Stimulated activated CD4-positive, alpha-beta T cell treated with anti-CD3 and anti-CD28 coated beads, TNF-alpha, amount 100 ng/mL, for 48 hours (primary cell): ENCODE results near the gene CPLANE1.
"Not testable (repeated sequence)": the region's sequence is repeated elsewhere in the genome, so short reads cannot be mapped to it uniquely, and the experiment has no call there.

Experiments
- DNase-seq, 3 donors: peaks; one replicate each; pipeline ENCODE4 v3.0.0-alpha.2; 2020; ENCODE audit warnings: low read depth in 3 of 3

The CPLANE1 gene

DNA sequence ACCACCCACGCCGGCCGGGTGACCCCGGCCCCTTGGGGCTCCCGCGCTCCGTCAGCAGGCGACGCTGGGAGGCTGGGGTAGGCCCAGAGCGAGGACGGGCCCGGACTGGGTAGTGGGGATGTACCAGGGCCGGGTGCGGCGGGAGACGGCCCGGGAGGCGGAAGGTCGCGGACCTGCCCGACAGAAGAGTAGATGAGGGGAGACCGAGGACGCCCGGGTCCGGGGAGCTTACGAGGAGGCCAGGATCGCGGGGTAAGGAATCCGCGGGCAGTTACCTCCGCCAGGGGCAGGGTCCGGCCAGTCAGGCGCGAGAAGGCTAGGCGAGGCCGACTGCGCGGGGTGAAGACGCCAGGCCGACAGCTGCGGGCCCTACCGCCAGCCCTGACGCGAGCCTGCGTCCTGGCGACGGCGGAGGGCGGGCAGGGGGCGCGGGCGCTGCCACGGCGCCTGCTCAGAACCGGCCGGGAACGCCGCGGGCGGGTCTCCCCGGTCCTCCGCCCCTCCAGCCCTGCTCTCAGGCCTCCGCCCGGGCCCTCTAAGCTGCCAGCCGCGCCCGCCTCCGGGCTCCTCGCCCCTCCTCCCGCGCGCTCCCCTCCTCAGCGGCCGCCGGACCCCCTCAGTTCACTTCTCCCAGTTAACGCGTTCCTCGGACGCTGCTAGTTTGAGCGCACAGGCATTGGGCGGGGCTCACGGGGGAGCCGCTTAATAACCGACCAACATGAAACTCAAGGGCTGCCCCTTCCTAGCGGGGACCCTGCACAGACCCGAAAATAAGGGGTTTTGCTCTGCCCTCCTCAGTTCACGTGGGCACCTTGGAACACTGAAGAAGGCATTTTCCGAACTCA lies at the start of gene CPLANE1:
Gene CPLANE1, minus strand, starts transcription at position 407 of the 845 bp plus-strand sequence. CDS start 1,678 bp downstream, outside the sequence.
- peak; percentile 16 to 46 (median 36) for DNase-seq

DNA sequence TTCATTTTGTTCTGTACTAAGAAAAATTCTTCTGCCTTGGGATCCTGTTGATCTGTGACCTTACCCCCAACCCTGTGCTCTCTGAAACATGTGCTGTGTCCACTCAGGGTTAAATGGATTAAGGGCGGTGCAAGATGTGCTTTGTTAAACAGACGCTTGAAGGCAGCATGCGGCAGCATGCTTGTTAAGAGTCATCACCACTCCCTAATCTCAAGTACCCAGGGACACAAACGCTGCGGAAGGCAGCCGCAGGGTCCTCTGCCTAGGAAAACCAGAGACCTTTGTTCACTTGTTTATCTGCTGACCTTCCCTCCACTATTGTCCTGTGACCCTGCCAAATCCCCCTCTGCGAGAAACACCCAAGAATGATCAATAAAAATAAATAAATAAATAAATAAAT lies 47.1 kb upstream of the CPLANE1 start:
- not testable (repeated sequence) for DNase-seq

DNA sequence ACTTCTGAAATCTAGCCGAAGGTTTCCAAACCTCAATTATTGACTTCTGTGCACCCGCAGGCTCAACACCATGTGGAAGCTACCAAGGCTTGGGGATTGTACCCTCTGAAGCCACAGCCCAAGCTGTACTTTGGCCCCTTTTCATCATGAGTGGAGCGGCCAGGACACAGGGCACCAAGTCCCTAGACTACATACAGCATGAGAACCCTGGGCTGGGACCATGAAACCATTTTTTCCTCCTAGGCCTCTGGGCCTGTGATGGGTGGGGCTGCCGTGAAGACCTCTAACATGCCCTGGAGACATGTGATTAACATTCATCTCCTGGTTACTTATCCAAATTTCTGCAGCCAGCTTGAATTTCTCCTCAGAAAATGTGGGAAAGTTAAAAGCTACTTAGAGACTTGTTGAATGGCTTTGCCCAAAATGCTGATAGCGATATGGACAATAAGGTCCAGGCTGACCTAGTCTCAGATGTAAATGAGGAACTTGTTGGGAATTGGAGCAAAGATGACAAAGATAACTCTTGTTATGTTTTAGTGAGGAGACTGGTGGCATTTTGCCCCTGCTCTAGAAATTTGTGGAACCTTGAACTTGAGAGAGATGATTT lies 34.1 kb upstream of the CPLANE1 start:
- DNase-seq, result no peak

DNA sequence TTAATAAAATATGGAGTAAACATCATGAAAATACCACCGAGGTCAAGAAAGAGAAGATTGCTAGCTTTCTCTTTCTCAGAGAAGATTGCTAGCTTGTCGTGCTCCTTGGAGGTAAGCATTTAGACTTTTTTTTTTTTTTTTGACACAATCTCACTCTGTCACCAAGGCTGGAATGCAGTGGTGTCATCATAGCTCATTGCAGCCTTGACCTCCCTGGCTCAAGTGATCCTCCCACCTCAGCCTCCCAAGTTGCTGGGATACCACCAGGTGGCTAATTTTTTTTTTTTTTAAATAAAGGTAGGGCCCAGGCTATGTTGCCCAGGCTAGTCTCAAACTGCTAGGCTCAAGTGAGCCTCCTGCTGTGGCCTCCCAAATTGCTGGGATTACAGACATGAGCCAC lies 26.3 kb upstream of the CPLANE1 start:
- no peak for DNase-seq

DNA sequence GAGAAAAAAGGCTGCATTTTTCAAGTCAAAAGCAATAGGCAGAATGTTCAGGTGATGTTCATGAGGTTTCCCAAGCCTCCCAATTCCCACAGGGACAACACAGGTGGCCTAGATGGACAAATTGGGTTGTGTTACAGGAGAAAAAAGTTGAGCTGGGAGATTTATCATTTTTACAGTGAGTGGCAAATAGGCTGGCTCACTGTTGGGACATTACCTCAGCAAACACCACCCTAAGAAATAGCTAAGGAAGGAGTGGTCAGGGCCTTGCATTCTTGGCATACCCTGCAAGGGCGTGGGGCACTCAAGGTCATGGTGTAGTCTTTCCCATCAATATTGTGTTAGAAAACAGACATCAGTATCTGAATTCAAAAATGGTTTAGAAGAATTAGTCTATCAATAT lies 23.3 kb upstream of the CPLANE1 start:
- DNase-seq, result no peak

DNA sequence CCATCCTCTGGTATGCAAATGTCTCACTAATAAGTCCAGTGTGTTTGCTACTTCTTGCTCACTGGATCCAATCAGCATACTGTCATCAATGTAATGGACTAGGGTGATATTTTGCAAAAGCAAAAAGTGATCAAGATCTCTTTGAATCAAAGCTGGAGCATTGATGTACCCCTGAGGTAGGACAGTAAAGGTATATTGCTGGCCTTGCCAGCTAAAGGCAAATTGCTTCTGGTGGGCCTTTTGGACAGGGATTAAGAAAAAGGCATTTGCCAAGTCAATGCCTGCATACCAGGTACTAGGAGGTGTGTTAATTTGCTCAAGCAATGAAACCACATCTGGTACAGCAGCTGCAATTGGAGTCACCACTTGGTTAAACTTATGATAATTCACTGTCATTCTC lies 18.9 kb upstream of the CPLANE1 start:
- not testable (repeated sequence) for DNase-seq

DNA sequence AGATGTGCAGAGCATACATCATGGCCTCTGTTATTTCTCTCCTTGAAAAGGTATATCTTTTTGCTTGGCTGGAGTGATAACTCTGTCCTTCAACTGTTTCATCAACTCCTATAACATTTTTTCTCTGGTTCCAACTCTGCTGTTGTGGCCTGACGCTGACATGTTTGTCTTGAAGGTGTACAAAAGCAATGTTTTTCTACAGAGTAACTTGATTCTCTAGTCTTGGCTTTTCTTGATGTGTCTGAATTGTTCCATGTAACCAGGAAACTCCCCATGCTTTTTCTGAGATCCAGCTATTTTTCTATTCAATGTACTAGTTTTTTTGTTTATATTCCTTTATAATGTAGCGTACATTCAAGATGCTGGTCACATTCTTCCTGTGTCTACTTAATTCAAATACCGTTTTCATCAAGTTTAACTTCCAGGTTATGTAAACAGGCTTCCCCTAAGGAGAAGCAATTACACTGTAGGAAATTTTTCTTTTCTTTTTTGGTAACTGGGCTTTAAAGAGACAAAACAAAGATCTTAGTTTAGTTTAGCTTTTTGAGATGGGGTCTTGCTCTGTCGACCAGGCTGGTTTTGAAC lies 6.7 kb upstream of the CPLANE1 start:
- DNase-seq, result no peak

DNA sequence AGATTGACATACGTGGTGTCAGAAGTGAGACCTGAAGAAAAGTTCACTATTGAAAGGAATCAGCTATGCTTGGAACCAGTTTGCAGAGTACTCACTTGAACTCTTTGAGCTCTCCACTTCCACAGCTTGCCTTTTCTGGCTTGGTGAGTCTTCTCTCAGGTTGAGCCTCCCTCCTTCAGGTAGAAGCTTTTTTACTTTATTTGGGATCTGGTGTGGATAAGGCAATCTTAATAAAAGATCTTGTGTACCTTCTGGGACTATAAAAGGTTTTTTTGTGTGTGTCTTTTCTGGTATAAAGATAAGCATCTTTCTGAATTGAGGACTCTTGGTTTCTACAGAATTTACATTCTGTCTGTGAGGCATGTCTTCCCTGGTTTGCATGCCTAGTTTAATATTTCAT lies 5.4 kb upstream of the CPLANE1 start:
- no peak for DNase-seq

DNA sequence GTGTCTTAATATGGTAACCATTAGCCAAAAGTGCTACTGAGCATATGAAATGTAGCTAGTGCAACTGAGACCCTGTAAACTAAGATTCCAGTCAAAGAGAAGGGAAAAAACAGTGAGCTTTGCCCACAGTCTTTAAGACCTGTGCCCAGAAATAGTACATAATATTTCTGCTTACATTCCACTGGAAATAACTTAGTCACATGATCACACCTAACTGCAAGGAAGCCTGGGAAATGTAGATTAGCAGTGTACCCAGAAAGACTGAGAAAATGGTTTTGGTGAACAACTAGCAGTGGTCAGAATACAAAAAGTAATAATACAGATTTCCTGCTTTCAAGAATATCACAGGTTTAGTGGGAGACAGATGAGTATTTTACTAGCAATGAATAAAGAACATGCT lies 2.5 kb upstream of the CPLANE1 start:
- DNase-seq, result no peak

DNA sequence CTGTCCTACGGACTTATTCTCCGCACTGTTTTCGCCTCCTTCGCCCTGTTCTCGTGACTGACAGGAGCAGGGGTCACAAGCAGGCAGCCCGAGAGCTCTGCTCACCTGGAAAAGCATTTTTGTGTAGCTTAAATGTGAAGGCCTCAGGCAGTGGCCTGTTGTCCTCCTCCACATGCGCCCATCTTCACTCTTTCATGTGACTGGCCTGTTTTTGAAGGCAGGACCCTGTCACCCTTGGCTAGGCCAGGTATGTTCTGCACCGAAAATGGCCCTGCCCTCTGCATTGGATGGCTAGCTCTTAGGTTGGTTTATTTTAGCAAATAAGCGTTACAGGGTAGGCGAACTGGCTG lies 614 bp upstream of the CPLANE1 start:
- no peak for DNase-seq

DNA sequence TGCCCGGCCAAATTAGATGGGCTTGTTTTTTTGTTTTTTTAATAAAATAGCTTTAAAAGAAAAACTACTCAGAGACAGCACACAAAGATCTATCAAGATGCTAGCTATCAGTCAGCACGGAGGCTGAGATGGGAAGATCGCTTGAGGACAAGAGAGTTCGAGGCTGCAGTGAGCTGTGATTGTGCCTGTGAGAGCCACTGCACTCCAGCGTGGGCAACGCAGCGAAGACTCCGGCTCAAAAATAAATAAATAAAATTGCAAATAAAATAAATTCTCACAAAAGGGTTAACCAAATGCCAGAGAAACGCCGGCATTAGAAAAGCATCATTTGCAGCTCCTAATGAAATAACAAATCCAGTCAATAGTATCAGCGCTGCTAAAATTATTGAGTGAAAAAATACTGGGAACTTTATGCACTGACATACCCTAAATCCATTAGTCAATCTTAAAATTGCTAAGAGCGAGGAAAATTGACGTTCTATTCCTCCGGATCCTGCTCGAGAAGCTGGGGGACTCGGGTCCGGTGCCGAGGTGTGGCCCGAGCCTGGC lies 681 bp downstream of the CPLANE1 start:
- peak in 1 of 3 donors; percentile 4 for DNase-seq

DNA sequence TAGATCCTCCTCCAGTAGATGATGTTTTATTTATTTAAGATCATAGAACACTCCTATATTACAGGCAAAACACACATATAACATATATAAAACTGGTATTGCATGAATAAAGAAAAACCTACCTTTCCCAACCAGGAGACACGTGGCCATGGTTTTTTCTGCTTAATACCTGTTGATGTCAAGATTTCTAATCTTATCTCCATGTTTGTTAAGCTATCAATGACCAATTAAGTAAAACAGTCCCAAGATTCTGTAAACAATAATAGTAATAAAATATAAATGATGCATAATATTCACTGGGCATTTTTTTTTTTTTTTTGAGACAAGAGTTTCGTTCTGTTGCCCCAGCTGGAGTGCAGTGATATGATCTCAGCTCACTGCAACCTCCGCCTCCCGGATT lies 1.7 kb downstream of the CPLANE1 start:
- no peak for DNase-seq

DNA sequence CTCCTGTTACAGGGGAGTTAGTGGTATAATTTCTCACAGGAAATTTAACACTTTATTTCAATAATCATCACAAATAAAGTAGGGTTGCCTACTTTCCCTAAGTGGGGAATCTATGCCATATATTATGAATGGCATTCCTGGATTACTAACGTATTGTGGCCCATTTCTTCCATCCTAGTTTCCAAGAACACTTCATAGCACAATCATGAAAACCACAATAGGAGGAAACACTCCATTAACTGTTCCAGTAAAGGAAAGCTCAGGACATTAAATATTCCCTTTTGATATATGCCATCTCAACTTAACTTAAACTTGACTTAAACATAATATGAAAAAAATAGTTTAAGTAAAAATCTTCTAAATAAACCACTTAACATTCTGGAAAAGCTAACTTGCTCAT lies 2.1 kb downstream of the CPLANE1 start:
- no peak for DNase-seq

DNA sequence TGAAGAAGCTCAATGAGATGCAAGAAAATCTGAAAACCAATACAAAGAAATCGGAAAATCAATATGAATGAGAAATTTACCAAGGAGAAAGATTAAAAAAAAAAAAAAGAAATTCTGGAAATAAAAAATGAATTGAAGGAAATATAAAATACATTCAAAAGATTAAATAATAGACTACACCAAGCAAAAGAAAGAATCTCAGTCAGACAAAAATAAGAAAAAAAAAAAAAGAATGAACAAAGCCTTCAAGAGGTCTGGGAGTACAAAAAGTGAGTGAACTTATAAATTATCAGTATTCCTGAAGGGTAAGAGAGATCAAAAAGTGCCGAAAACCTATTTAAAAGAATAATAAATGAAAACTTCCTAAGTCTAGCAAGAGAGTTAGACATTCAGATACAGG lies 14.9 kb downstream of the CPLANE1 start:
- no peak for DNase-seq

DNA sequence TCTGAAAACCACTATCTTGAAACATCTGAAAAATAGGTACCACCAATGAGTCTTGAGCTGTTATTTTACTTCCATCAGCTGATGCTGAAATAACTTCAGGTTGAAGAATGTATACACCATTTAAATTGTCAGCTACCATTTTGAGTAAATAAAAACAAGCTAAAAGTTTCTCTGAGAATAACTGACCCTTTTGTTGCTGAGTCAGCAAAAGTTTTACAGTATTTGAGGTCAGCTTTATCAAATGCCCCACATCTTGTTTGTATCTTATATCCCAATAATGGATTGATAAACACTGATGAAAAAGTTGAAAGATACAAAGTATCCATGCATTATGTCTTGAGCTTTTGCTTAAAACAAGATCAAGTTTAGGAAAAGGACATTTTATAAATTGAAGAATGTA lies 22.8 kb downstream of the CPLANE1 start:
- DNase-seq, result no peak

DNA sequence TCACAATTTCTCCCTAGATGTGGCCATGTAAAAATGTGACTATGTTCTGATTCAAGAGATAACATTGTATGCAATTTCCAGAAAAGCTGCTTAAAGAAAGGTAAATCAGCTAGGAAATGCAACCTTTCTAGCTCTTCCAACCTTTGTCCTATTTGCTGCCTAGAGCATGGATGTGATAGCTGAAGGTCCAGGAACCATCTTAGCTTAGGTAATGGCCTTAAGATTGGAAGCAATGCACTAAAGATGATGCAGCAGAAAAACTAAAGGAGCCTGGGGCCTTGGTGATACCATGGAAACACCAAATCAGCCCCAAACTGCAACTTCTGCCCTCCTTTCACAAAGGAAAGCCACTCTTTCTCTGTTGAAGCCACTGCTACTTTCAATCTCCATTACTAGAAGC lies 27.0 kb downstream of the CPLANE1 start:
- no peak for DNase-seq

DNA sequence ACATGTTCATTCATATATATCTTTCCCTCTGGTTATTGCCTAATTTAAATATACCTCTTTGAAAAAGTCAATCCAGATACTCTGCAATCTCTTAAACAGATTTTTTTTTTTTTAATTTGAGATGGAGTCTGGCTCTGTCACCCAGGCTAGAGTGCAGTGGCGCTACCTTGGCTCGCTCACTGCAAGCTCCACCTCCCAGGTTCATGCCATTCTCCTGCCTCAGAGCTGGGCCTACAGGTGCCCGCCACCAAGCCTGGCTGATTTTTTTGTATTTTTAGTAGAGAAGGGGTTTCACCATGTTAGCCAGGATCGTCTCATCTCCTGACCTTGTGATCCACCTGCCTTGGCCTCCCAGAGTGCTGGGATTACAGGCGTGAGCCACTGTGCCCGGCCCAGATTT lies 28.8 kb downstream of the CPLANE1 start:
- not testable (repeated sequence) for DNase-seq

DNA sequence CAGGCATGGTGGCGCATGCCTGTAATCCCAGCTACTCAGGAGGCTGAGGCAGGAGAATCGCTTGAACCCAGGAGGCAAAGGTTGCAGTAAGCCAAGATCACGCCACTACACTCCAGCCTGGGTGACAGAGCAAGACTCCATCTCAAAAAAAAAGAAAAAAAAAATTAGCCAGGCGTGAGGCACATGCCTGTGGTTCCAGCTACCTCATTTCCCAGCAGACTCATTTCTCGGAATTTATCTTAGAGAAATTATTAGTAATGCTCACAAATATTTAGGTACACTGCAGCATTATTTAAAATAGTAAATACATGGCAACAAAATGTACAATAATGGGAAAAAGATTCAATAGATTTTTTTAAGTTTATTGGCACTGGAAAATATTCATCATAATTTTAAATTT lies 29.8 kb downstream of the CPLANE1 start:
- DNase-seq, result not testable (repeated sequence)

DNA sequence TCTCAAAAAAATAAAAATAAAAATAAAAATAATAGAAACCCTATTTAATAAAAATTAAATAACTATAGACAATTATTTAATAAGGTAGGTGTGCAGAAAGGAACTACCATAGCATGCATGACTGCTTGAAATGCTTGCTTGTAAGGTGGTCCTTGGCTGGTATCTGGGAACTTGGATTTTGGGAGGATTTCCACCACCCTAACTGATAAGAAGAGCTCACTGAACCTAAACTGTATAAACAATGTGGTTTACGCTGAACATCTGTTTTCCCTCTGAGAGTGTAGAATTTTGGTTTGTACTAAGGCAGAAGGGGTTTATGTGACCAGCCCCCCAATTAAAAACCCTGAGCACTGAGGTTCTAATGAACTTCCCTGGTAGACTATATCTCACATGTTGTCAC lies 31.2 kb downstream of the CPLANE1 start:
- DNase-seq, result no peak

DNA sequence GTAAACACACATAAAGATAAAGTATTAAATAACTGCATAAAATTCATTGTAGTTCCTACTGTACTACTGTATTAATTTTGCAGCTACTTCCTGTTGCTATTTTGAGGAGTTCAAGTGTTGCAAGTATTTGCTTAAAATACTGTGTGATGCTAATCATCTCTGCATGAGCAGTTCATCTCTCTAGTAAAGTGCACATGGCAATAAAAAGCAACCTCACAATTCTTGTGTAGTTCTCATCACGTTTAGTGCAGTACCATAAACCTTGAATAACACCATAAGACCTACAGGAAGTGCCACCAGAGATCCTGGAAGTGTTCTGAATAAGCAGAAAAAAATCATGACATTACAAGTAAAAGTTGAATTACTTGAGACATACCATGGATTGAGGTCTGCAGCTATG lies 34.6 kb downstream of the CPLANE1 start:
- no peak for DNase-seq

DNA sequence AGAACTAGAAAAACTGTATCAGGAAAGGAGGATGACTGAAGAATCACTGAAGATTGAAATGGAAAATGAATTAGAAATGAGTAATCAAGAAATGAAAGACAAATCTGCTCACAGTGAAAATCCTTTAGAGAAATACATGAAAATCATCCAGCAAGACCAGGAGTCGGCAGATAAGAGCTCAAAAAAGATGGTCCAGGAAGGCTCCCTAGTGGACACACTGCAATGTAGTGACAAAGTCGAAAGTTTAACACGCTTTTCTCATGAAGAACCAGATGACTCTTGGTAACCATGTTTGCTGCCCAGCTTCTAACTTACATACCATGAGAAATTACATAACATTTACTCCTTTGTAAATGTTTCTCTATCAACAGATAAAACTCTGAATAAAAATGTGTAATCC lies 37.1 kb downstream of the CPLANE1 start:
- no peak for DNase-seq

DNA sequence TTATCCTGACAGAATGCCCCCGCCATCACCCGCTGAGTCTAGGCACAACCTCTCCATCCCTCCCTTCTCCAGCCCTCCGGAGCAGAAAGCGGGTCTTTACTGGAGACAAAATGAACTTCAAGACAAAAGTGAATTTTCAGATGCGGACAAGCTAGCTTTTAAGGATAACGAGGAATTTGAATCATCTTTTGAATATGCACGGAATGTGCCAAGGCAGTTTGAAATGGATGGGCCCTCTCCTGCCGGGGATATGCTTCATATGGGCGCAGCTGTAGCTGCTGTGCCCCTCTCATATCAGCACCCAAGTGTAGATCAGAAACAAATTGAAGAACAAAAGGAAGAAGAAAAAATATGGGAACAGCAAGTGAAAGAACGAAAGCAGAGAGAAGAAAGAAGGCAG lies 37.5 kb downstream of the CPLANE1 start:
- no peak for DNase-seq
